Activated B cell treated with CpG ODN at 0.5 μM for 24 hours (primary cell): ENCODE measurements around the gene CCSER2. TPM values are rescaled to one million over a fixed set of nuclear protein-coding genes. Genes with fewer than 3 reads are reported as not detected.

Experiments
- ATAC-seq: fragments of 200-7000 bp; cut with Tn5 transposase; one replicate; pipeline ENCODE4 v1.10.0; 2021; ENCODE audit warnings: low read depth, mild to moderate bottlenecking, moderate library complexity
- CTCF ChIA-PET: fragments of 350-600 bp; sonication (Branson Sonifier 250); formaldehyde crosslinking; loops from one replicate; lab custom pipeline; 2021; ENCODE audit warnings: antibody characterized with exemption; lab: Charles Lee
- POLR2A ChIA-PET: fragments of 350-600 bp; sonication (Branson Sonifier 250); formaldehyde crosslinking; loops from one replicate; lab custom pipeline; 2021; ENCODE audit warnings: antibody characterized with exemption; lab: Charles Lee
- DNase-seq: peaks from one replicate; pipeline ENCODE4 v3.0.0; 2022
- H3K27ac Mint-ChIP-seq: one replicate; pipeline ENCODE4 v1.8.0; 2020; ENCODE audit warnings: mixed read lengths
- H3K27me3 Mint-ChIP-seq: one replicate; pipeline ENCODE4 v1.8.0; 2021; ENCODE audit warnings: mixed read lengths
- H3K36me3 Mint-ChIP-seq: one replicate; pipeline ENCODE4 v1.8.0; 2021; ENCODE audit warnings: low read depth, mixed read lengths
- H3K4me1 Mint-ChIP-seq: one replicate; pipeline ENCODE4 v1.8.0; 2021; ENCODE audit warnings: mixed read lengths
- H3K4me3 Mint-ChIP-seq: one replicate; pipeline ENCODE4 v1.8.0; 2020; ENCODE audit warnings: mild to moderate bottlenecking, mixed read lengths
- H3K9me3 Mint-ChIP-seq: one replicate; pipeline ENCODE4 v1.8.0; 2020; ENCODE audit warnings: mixed read lengths
- intact Hi-C: fragments of 100-400 bp; cut with micrococcal nuclease; formaldehyde crosslinking; loops from one replicate; pipeline ENCODE4 v1.15.1; 2024
- total RNA-seq: library from RNA; stranded (reverse); gene quantifications from 2 replicates; pipeline ENCODE4 v1.2.3, GENCODE V29; 2022
- TF ChIP-seq, protein P1 (sequence below): fragments of 200-600 bp; IDR thresholded peaks from one replicate; pipeline ENCODE4 v1.8.0; 2022; ENCODE audit warnings: antibody characterized with exemption, mild to moderate bottlenecking

The CCSER2 gene
- total RNA-seq, 1 donor from 2014 or later: 57.1 TPM

DNA sequence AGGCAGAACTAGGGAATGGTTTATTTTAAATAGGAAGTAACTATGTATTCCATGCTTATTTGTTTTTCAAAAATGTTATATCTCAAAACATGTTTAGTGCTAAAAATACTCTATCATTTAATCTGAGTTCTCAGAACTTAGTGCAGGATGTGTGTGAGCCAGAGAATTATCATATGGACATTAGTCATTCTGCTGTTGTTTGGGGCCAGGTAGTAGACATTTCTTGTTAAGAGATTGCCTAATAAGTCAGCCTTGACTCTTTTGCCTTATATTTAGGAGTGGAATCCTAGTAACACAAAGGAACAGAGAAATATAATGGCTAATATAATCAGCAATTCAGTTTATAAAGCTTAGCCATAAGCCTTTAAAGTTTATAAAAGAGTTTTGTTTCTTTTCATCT lies 149.8 kb downstream of the CCSER2 start:
- Mint-ChIP-seq H3K27ac (no peak overlapping the region), H3K9me3 (no peaks in the 10 kb centered on the region), H3K27me3 (no peaks in the 10 kb centered on the region), H3K4me3 (no peak overlapping the region), H3K4me1 (no peaks in the 10 kb centered on the region), H3K36me3 (peaks cover 43% of the 10 kb centered on the region)
- TF ChIP-seq, protein P1, sequence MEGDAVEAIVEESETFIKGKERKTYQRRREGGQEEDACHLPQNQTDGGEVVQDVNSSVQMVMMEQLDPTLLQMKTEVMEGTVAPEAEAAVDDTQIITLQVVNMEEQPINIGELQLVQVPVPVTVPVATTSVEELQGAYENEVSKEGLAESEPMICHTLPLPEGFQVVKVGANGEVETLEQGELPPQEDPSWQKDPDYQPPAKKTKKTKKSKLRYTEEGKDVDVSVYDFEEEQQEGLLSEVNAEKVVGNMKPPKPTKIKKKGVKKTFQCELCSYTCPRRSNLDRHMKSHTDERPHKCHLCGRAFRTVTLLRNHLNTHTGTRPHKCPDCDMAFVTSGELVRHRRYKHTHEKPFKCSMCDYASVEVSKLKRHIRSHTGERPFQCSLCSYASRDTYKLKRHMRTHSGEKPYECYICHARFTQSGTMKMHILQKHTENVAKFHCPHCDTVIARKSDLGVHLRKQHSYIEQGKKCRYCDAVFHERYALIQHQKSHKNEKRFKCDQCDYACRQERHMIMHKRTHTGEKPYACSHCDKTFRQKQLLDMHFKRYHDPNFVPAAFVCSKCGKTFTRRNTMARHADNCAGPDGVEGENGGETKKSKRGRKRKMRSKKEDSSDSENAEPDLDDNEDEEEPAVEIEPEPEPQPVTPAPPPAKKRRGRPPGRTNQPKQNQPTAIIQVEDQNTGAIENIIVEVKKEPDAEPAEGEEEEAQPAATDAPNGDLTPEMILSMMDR: no peak
- DNase-seq (no peak), ATAC-seq (no peak)
- CTCF ChIA-PET: no interaction called here
- intact Hi-C loops: no loop called here
- POLR2A ChIA-PET: no interaction called here

DNA sequence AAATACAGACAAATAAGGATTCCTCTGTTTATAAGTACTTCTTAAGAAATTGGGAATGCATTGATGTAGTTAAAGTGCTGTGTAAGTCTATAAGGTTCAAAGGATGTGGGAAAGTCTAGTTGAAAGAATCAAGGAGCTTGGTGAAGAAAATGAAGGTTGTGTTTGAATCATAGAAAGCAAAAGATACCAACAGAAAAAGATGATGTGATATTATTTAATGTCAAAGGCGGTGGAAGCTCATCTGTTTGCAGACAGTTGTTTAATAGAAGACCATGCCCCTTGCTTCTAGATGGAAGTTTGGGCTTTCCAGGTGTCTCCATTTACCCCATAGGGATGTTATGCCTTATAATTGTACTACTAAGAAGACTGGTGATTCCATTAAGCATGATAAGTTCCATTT lies 150.3 kb downstream of the CCSER2 start:
- DNase-seq (no peak), ATAC-seq (no peak)
- TF ChIP-seq, protein P1: no peak
- ChIA-PET POLR2A (no interaction called here), CTCF (no interaction called here)
- Mint-ChIP-seq H3K27ac (no peak overlapping the region), H3K36me3 (peaks cover 43% of the 10 kb centered on the region), H3K4me1 (no peaks in the 10 kb centered on the region), H3K27me3 (no peaks in the 10 kb centered on the region), H3K4me3 (no peak overlapping the region), H3K9me3 (no peaks in the 10 kb centered on the region)
- intact Hi-C loops: no loop called here

DNA sequence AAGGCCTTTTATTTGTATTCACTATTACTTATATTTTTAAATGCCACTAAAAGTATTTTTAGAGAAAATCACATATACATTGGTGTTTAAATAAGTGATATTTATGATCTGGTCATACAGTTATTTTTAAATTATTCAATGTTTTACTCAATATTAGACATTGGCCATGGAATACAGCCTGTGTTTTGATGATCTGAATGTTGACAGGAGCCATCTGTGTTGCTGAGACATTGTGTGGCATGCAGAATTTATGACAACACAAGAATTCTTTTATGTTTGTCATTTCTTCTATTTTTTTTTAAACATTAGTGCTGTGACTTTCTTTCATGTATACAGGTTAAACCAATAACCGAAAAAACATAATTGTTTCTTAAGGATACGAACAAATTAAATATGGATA lies 156.2 kb downstream of the CCSER2 start:
- CTCF ChIA-PET: no interaction called here

DNA sequence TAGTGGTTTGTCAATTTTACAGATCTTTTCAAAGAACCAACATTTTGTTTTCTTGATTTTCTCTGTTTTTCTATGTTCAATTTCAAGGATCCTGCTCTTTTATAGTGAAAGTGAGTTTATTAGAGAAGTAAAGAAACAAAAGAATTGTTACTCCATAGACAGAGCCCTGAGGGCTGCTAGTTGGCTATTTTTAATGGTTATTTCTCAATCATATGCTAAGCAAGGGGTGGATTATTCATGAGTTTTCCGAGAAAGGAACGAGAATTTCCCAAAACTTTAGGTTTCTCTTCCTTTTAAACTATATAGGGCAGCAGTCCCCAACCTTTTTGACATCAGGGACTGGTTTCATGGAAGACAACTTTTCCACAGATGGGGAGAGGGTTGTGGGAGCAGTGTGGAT lies 165.0 kb downstream of the CCSER2 start:
- CTCF ChIA-PET: no interaction called here
- ATAC-seq (no peak), DNase-seq (no peak)
- Mint-ChIP-seq H3K27ac (no peak overlapping the region), H3K9me3 (no peaks in the 10 kb centered on the region), H3K4me1 (no peaks in the 10 kb centered on the region), H3K27me3 (no peaks in the 10 kb centered on the region), H3K36me3 (peaks cover 39% of the 10 kb centered on the region), H3K4me3 (no peak overlapping the region)
- POLR2A ChIA-PET: no interaction called here
- TF ChIP-seq, protein P1: no peak
- intact Hi-C loops: no loop called here

More for the DNA sequence above, 156.2 kb downstream of the CCSER2 start:
- peaks cover 49% of the 10 kb centered on the region for H3K36me3 Mint-ChIP-seq
- H3K4me1 Mint-ChIP-seq: no peaks in the 10 kb centered on the region
- POLR2A ChIA-PET: no interaction called here
- TF ChIP-seq, protein P1: no peak
- H3K27me3 Mint-ChIP-seq: no peaks in the 10 kb centered on the region
- DNase-seq (no peak), ATAC-seq (no peak)
- no peaks in the 10 kb centered on the region for H3K9me3 Mint-ChIP-seq
- no peak overlapping the region for H3K27ac Mint-ChIP-seq
- no peak overlapping the region for H3K4me3 Mint-ChIP-seq
- intact Hi-C loops: no loop called here

DNA sequence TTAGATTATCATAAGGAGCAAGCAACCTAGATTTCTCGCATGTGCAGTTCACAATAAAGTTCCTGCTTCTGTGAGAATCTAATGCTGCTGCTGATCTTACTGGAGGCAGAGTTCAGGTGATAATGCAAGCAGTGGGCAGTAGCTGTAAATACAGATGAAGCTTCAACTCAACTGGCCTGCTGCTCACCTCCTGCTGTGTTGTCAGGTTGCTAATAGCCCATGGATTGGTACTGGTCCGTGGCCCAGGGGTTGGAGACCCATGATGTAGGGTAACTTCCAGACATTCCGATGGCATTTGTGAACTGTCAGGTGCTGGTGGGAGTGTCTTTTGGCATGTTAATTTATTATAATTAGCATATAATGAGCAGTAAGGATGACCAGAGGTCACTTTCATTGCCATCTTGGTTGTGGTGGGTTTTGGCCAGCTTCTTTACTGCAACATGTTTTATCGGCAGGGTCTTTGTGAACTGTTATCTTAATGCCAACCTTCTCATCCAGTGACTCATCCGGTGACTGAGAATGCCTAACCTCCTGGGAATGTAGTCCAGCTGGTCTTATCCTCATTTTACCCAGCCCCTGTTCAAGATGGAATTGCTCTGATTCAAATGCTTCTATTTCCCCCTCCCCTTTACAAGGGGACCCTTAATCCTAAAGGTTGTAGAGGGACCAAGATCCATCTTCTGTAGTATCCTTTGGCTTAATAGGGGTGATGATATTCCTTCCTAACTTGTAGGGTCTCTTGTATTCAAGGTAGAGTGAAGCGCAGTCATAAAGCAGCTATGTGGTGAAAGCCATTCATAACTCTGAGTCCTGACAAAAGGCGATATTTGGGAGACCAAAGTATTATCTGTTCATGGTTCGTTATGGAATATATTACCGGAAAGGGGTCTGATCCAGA lies 165.8 kb downstream of the CCSER2 start:
- ATAC-seq (no peak), DNase-seq (no peak)
- POLR2A ChIA-PET: no interaction called here
- H3K36me3 Mint-ChIP-seq: peaks cover 32% of the 10 kb centered on the region
- H3K9me3 Mint-ChIP-seq: no peaks in the 10 kb centered on the region
- H3K27me3 Mint-ChIP-seq: no peaks in the 10 kb centered on the region
- intact Hi-C loops: no loop called here
- TF ChIP-seq, protein P1: no peak
- no peak overlapping the region for H3K4me3 Mint-ChIP-seq
- CTCF ChIA-PET: no interaction called here
- no peak overlapping the region for H3K27ac Mint-ChIP-seq
- H3K4me1 Mint-ChIP-seq: no peaks in the 10 kb centered on the region
